HG03196 (cell line): ENCODE results near the gene PDZD2.

ENCODE experiments used
- ATAC-seq: cut with Tn5 transposase; IDR thresholded peaks from one replicate; pipeline ENCODE4 v1.9.1; 2021; ENCODE audit not compliant: unreplicated experiment

PDZD2 gene

GRCh38 chr5:31860726-31861433, 221.9 kb downstream of the PDZD2 start:
- no peak for ATAC-seq

GRCh38 chr5:31861601-31862000, 222.7 kb downstream of the PDZD2 start:
- no peak for ATAC-seq

- no peak for ATAC-seq
These were observed 225.1 kb downstream of the PDZD2 start for GRCh38 chr5:31863991-31864411.

DNA sequence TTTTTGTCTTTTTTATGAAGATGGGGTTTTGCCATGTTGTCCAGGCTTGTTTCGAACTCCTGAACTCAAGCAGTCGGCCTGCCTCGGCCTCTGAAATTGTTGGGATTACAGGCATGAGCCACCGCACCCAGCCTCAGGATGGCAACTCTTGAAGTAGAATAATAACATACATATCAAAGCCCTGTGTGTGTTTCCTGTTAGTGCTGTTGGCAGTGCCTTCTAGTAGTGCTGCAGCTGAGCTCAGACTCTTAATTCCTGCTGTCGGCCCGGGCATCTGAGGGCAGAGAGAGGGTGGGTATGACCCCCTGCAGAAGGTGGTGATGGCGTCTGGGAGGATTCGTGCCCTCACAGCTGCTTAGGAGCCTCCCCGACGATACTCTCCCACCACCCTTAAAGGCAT, 227.2 kb downstream of the PDZD2 start:
- no peak for ATAC-seq

- ATAC-seq = no peak
These were observed 228.3 kb downstream of the PDZD2 start for GRCh38 chr5:31867219-31867618.

DNA sequence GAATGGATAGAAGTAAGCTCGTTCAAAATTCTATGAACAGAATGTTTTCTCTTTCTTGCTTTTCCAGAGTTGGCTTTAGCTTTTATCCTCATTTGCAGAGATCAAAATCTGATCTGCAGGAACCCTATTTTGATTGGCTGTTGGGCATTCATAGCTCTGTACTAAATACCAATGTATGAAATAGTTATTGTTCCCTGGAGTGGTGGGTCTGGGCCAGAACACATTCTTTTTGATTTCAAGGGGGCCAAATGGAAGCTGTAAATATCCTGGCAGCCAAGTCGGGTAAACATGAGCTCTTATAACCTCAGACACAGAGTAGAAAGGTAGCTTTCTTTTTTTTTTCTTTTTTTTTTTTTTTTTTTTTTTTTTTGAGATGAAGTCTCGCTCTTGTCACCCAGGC, 241.5 kb downstream of the PDZD2 start:
- ATAC-seq = no peak

- ATAC-seq = no peak
These were observed 246.0 kb downstream of the PDZD2 start for GRCh38 chr5:31884896-31885295.

DNA sequence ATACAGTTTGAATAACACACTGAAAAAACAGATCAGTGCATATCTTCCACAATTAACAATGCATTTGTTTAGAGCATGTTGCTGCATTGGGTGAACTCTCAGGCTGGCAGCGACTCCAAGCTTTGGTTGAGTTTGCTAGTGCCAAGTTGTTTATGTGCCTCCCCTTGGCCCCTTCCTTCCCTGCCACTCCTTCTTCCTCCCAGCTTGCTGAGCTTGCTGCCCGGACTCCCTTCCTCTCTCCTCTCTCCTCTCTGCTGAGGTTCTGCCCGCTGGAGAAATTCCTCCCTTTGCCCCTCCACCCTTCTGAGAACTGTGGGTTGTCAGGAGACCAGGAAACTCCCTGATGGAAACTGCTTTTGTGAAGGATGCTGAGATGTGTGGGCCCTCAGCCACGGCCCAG, 247.3 kb downstream of the PDZD2 start:
- ATAC-seq = no peak

DNA sequence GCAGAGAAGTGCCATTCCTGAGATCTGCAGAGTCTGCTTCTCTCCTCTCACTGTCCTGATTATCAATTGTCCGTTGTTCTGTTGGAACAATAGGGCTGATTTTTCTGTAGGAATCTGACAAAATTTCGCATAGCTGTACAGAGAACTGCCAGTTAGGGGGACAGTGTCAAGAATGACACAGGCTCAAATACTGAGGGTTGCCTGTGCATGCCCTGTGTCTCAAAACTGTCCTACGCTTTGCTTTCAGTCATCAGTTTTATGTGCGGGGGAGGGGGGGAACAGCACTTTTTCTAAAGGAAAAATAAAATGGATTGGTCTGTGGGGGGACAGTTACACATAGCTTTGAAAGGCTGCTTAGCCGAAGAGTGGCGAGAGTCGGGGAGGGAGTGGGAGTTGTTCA, 248.6 kb downstream of the PDZD2 start:
- ATAC-seq = no peak

DNA sequence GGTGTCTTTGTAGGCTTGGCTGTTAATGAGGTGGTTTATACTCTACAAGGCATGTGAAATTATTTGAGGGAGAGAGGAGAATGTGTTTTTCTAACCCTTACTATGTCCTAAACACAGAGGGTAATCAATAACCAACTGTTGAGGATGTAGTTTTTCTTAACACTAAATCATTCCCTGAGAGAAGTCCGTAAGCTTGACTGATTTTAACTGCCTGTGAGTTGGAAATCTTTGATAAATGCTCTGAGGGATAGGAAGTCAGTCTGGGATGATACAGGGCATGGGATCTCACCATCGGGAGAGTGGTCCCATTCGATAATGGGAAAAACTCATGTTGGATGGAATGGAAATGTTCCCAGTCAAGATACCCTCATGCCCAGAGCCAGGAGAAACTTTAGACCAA, 249.6 kb downstream of the PDZD2 start:
- no peak for ATAC-seq

- no peak for ATAC-seq
These were observed 250.2 kb downstream of the PDZD2 start for GRCh38 chr5:31889001-31889561.

GRCh38 chr5:31890046-31890445, 251.1 kb downstream of the PDZD2 start:
- no peak for ATAC-seq

DNA sequence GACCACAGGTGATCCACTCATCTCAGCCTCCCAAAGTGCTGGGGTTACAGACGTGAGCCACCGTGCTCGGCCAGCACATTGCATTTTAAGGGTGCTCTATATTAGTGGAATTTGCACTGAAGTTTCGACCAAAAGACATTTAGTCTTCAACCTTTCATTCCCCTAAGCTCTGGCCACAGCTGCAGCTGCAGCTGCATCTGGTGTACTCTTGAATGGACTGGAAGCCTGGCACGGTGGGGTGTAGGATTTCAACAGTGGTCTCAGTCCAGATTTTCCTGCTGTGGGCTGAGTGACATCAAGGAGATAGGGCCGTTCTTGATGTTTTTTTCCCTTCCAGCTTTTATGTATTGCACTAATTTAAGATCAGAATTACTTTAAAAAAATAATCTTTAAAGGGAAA, 255.2 kb downstream of the PDZD2 start:
- no peak for ATAC-seq

GRCh38 chr5:31895199-31895820, 256.4 kb downstream of the PDZD2 start:
- no peak for ATAC-seq

DNA sequence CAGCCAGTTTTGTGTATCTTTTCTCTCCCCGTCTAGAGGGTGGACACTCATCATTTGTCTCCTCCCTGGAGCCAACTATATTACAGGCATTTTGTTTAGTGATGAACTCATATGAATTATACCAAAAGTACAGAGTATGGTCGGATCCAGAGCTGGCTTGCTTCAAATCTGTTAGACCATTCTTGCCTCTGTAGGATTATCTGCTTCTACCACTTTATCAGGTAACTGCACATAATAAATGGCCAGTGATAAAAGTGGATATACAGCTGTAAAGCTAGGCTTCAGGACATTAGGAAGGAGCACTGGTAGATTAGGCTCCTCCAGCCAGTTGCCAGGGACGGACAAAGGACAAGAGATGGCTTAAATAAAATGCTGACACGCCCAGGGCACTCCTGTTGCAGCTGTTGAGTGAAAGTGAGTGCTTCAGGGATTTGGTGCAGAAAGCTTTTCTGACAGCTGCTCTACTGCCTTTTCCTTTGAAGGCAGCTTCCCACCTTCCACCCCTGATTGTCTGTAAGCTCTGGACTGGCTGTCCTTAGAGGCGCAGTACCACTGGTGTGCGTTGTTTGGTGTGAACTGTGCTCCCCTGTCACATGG, 259.2 kb downstream of the PDZD2 start:
- ATAC-seq = no peak

DNA sequence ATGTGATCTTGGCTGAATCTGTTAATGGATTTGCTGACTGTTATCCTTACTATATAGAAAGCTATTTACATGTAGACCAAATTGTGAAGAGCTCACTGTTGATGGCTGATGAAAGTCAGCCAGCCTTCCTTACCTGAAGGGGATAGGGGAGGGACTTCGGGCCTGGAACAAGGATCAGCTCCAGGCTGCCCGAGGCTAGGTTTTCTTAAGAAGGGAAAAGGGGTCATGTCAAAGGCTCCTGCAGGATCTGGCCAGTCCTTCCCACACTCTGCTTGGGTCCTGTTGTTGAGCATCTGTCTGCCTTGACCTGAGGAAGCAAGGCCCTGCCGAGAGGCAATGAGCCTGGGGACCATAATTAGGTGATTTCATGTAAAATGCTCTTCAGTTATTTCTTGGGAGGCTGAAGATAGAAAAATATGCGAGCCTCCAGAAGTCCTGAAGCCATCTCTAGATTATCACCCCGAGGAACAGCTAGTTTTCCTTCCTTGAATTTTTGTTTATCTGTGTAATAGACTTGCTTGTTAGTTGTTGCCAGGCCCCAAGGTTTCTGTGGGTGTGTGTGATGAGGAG, 261.4 kb downstream of the PDZD2 start:
- ATAC-seq = no peak

GRCh38 chr5:31901807-31902530, 263.0 kb downstream of the PDZD2 start:
- no peak for ATAC-seq

DNA sequence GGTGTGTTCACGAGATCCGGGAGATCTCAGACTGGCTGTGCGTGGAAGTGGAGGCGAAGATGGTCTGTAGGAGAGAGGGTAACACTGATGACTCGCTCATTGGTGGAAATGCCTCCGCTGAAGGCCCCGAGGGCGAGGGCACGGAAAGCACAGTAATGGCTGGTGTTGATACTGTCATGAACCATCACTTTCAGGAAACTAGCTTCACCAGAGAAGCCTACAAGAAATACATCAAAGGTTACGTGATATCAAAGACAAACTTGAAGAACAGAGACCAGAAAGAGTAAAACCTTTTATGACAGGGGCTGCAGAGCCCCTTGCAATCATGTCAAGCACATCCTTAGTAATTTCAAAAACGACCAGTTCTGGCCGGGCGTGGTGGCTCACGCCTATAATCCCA, 269.5 kb downstream of the PDZD2 start:
- no peak for ATAC-seq

- no peak for ATAC-seq
These were observed 270.1 kb downstream of the PDZD2 start for GRCh38 chr5:31909073-31909472.

DNA sequence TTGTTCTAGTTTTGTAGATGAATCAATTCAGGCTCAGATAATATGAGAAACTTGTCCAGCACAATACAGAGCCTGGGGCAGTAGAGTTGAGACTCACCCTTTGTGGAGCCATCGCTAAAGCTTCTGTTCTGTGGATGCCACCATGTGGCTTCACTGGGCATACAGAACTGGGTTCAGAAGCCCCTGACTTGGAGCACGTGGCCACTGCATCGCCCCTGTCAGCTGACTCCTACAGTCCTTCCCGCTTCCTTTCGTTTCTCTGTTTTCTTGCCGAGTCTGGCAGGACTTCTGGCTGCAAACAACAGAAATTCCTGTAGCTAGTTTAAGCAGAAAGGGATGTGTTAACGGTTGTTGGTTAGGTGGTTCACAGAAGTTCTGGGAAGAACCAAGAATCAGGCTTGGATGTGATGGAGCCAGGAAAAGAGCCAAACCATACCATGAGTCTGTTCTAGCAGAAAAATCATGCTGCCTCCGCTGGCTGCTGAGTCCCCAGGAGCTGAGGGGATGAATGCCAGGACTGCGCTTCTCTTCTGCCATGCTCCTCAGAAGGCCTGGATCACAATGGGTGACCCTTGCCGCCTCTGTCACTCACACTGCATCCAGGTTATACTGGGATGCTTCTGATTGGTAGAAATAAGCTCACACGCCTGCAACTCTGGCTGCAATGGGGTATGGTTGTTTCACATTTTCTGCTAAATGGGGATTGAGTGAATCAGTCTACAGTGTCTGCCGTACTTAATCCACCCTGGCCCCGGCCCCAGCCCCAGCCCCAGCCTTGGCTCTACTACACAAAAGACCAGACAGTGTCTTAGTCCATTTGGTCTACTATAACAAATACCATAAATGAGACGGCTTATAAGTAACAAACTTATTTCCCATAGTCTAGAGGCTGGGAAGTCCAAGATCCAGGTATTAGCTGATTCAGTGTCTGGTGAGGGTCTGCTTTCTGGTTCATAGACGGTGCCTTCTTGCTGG, 272.6 kb downstream of the PDZD2 start:
- no peak for ATAC-seq
